Measurements from ENCODE around the gene TXLNB. TPM values are rescaled to one million over a fixed set of nuclear protein-coding genes. Genes with fewer than 3 reads are reported as not detected.

TXLNB gene
- total RNA-seq, 2 donors from 2014 or later = 1.1 to 1.7 TPM

DNA sequence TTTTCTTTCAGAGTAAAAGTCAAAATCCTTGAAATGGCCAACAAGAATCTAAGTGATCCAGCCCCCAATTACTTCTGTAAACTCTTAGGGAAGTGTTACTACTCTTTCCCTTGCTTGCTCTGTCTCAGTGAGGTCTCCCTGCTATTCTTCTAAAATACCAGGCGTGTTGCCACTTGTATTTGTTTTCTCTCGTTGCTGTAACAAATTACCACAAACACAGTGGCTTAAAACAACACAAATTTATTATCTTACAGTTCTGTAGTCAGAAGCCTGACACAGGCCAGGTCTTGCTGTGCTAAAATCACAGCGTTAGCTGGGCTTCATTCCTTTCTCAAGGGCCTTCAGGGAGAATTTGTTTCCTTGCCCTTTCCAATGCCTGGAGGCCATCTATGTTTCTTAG, 97.1 kb downstream of the TXLNB start:
- intact Hi-C loops (cut with DNase I) = no loop called here
- no peak for DNase-seq (ENCODE audit: low spot score)

Other genes starting within 250 kb of the TXLNB start
- 10 to 100 TPM; 23.3 to 40.4 TPM for gene HECA, start 156.9 kb downstream of the TXLNB start, total RNA-seq
- gene CITED2, start 82.7 kb upstream of the TXLNB start, total RNA-seq = 100 to 1,000 TPM in 1 of 2 donors, 10 to 100 TPM in 1; 85.4 to 132 TPM